OCI-LY3 (cell line): ENCODE results near the gene CCDC92.

Source experiments
- H2AFZ ChIP-seq: fragments of 200-600, 300-600 bp; shearing (Covaris generic); 2 replicates; pipeline ENCODE4 v1.6.0; 2014; ENCODE audit warnings: antibody characterized with exemption, low read depth, low read length
- H3K27ac ChIP-seq: fragments of 200-600, 300-600 bp; sonication (generic); 2 replicates; pipeline ENCODE4 v1.5.1; 2014; ENCODE audit warnings: mild to moderate bottlenecking, low read length, moderate library complexity, mixed read lengths
- H3K27me3 ChIP-seq: fragments of 200-600, 300-600 bp; sonication (generic); 2 replicates; pipeline ENCODE4 v1.6.1; 2014; ENCODE audit warnings: low read depth, low read length, mixed read lengths
- H3K36me3 ChIP-seq: fragments of 200-600, 300-600 bp; sonication (generic); replicated peaks from 2 replicates; pipeline ENCODE3; 2014; ENCODE audit warnings: low read depth, low read length, mixed read lengths
- H3K4me1 ChIP-seq: fragments of 300-600, 200-600 bp; sonication (generic); 2 replicates; pipeline ENCODE4 v1.6.1; 2014; ENCODE audit warnings: low read length, mixed read lengths
- H3K4me2 ChIP-seq: fragments of 200-600, 300-600 bp; sonication (generic); 2 replicates; pipeline ENCODE4 v1.6.1; 2014; ENCODE audit warnings: low read length, mixed read lengths
- H3K4me3 ChIP-seq: fragments of 300-600, 200-600 bp; sonication (generic); 2 replicates; pipeline ENCODE4 v1.5.1; 2014; ENCODE audit warnings: antibody characterized with exemption, mild to moderate bottlenecking, low read length, moderate library complexity
- H3K79me2 ChIP-seq: fragments of 300-600, 200-600 bp; shearing (Covaris generic); 2 replicates; pipeline ENCODE4 v1.6.1; 2014; ENCODE audit warnings: mild to moderate bottlenecking, low read length, mixed read lengths
- H3K9ac ChIP-seq: fragments of 300-600, 200-600 bp; shearing (Covaris generic); 2 replicates; pipeline ENCODE4 v1.6.0; 2014; ENCODE audit warnings: mild to moderate bottlenecking, low read length, moderate library complexity
- H3K9me3 ChIP-seq: fragments of 200-600, 300-600 bp; shearing (Covaris generic); 2 replicates; pipeline ENCODE4 v1.6.1; 2014; ENCODE audit warnings: low read length, mixed read lengths; ENCODE audit not compliant: insufficient read depth
- H4K20me1 ChIP-seq: fragments of 200-600, 300-600 bp; sonication (generic); 2 replicates; pipeline ENCODE4 v1.6.1; 2016; ENCODE audit warnings: low read length, mixed read lengths; ENCODE audit not compliant: insufficient read depth
- EZH2phosphoT487 ChIP-seq: fragments of 200-600 bp; shearing (Covaris generic); IDR thresholded peaks from 2 replicates; pipeline ENCODE4 v1.6.1; 2018; ENCODE audit warnings: antibody characterized with exemption, mixed run types, low read depth
- TF ChIP-seq, protein P1 (sequence below): fragments of 200-600, 300-600 bp; sonication (generic); IDR thresholded peaks from 2 replicates; pipeline ENCODE4 v1.5.1; 2014; ENCODE audit warnings: antibody characterized with exemption, low read length, low read depth

Gene CCDC92

DNA sequence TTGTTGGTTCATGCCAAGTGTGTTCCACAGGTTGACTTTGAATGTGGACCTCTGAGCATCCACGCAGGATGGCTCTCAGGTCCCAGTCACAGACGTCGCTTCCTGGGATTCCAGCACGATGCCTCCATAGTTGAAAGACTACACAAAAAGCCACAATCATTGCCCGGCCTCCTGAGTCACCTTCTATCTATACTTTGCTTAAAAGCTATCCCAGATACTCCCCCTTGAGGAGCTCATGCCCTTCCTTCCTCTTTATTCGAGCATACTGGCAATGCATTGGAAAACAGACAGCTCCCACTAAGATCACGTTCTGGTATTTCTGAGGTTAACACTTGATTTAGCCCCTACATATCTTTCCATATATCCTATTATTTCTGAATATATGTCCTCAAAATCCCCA lies 40.4 kb upstream of the CCDC92 start:
- H3K4me3 ChIP-seq, result no peak overlapping the region
- peaks cover 37% of the 10 kb centered on the region for H3K36me3 ChIP-seq
- no peak overlapping the region for H3K27ac ChIP-seq
- no peaks in the 10 kb centered on the region for H3K79me2 ChIP-seq
- H3K9me3 ChIP-seq, result no peaks in the 10 kb centered on the region
- no peaks in the 10 kb centered on the region for H3K27me3 ChIP-seq
- no peak overlapping the region for H3K9ac ChIP-seq
- no peak for TF ChIP-seq EZH2phosphoT487
- TF ChIP-seq, protein P1, sequence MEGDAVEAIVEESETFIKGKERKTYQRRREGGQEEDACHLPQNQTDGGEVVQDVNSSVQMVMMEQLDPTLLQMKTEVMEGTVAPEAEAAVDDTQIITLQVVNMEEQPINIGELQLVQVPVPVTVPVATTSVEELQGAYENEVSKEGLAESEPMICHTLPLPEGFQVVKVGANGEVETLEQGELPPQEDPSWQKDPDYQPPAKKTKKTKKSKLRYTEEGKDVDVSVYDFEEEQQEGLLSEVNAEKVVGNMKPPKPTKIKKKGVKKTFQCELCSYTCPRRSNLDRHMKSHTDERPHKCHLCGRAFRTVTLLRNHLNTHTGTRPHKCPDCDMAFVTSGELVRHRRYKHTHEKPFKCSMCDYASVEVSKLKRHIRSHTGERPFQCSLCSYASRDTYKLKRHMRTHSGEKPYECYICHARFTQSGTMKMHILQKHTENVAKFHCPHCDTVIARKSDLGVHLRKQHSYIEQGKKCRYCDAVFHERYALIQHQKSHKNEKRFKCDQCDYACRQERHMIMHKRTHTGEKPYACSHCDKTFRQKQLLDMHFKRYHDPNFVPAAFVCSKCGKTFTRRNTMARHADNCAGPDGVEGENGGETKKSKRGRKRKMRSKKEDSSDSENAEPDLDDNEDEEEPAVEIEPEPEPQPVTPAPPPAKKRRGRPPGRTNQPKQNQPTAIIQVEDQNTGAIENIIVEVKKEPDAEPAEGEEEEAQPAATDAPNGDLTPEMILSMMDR, result no peak
- peaks cover 6% of the 10 kb centered on the region; the same call in 1 of the 2 replicates for H4K20me1 ChIP-seq
- H3K4me2 ChIP-seq, result no peak overlapping the region
- no peak overlapping the region for H2AFZ ChIP-seq
- H3K4me1 ChIP-seq, result peaks cover 24% of the 10 kb centered on the region

DNA sequence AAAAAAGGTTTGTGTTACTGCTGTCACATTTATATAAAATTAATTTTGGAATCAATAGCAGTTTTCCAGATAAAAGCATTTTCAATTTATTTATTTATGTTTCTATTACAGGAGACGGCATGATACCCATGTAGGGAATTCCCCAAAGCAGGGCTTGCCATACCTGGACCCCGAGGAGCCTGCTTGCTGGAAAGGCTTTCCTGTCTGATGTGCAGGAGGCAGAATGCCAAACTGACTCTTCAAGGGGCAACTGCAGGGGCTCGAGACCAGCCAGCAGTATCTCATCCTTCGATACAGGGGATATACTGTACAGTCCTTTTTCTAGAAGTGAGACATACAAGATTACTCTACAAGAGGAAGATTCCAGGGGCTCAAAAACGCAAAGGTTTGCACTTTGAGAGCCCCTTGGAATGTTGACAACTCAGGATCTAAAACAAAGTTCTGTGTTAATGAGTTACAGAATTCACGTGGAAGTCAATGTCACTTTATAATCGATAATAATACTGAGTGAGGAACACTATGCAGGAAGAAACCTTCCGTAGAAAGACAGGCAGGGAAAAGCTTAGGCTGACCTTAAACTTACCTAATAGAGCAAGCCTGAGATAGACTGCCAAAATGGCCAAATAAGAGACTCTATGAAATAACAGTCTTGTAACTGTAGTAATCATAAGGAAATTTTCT lies 38.9 kb upstream of the CCDC92 start:
- Histone ChIP-seq H3K27me3 (no peaks in the 10 kb centered on the region), H2AFZ (no peak overlapping the region), H3K4me2 (no peak overlapping the region), H3K27ac (no peak overlapping the region), H3K9ac (no peak overlapping the region), H3K79me2 (peaks cover 5% of the 10 kb centered on the region; the same call in 1 of the 2 replicates), H3K4me1 (peaks cover 39% of the 10 kb centered on the region), H3K4me3 (no peak overlapping the region), H3K36me3 (peaks cover 37% of the 10 kb centered on the region), H3K9me3 (no peaks in the 10 kb centered on the region), H4K20me1 (peaks cover 7% of the 10 kb centered on the region; the same call in 1 of the 2 replicates)
- no peak for TF ChIP-seq EZH2phosphoT487
- TF ChIP-seq, protein P1, result no peak

DNA sequence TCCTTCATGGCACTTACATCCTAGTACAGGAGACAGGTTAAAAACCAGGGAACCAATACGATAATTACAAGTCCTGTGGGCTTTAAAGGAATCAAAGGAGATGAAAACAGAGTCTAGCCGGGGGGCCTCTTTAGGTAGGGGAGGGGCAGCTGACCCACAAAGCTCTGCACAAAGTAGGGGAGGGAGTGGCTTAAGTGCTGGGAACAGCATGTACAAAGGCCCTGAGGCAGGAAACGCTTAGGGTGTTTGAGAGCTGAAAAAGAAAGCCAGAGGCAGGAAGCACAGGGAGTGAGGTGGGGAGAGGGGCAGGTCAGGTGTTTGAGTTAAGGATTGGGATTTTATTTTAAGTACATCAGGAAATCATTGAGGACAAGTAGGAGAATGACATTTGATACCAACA lies 38.1 kb upstream of the CCDC92 start:
- H3K4me3 ChIP-seq, result no peak overlapping the region
- no peak for TF ChIP-seq EZH2phosphoT487
- TF ChIP-seq, protein P1, result no peak
- H3K36me3 ChIP-seq, result peaks cover 42% of the 10 kb centered on the region
- H3K27me3 ChIP-seq, result no peaks in the 10 kb centered on the region
- H3K27ac ChIP-seq, result no peak overlapping the region
- H3K9me3 ChIP-seq, result no peaks in the 10 kb centered on the region
- peaks cover 48% of the 10 kb centered on the region for H3K4me1 ChIP-seq
- H3K79me2 ChIP-seq, result peaks cover 5% of the 10 kb centered on the region; the same call in 1 of the 2 replicates
- no peak overlapping the region for H3K9ac ChIP-seq
- H2AFZ ChIP-seq, result no peak overlapping the region
- H3K4me2 ChIP-seq, result no peak overlapping the region
- peaks cover 7% of the 10 kb centered on the region; the same call in 1 of the 2 replicates for H4K20me1 ChIP-seq

DNA sequence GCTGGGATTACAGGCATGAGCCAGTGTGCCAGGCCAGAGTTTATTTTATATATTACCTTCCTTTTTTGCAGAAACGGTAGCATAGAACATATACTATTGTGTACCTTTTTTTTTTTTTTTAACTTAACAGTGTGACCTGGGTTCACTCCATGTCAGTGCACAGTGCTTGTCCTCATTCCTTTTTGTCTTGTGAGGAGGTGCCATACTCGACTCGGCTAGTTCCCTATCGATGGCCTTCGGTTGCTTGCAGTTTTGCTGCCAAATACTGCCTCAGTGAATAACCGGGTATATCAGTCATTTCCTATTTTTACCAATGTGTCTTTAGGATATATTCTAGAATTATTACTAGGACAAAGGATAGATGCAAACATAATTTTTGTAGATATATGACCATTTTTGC lies 37.1 kb upstream of the CCDC92 start:
- Histone ChIP-seq H3K4me1 (peaks cover 49% of the 10 kb centered on the region), H3K36me3 (peaks cover 38% of the 10 kb centered on the region), H2AFZ (no peak overlapping the region), H3K4me3 (no peak overlapping the region), H3K4me2 (no peak overlapping the region), H4K20me1 (peaks cover 7% of the 10 kb centered on the region; the same call in 1 of the 2 replicates), H3K27me3 (no peaks in the 10 kb centered on the region), H3K79me2 (peaks cover 5% of the 10 kb centered on the region; the same call in 1 of the 2 replicates), H3K9me3 (no peaks in the 10 kb centered on the region), H3K27ac (no peak overlapping the region), H3K9ac (no peak overlapping the region)
- TF ChIP-seq, protein P1, result no peak
- TF ChIP-seq EZH2phosphoT487, result no peak
